HEK293 (cell line): Measurements from ENCODE around the gene FRMD4A.

Experiments used
- EGR2 ChIP-seq: fragments of 450-650 bp; formaldehyde crosslinking; IDR thresholded peaks from 2 replicates; pipeline ENCODE4 v1.5.1; 2016; ENCODE audit warnings: low read depth, missing biosample characterization, missing genetic modification characterization
- ZNF639 ChIP-seq: fragments of 450-650 bp; formaldehyde crosslinking; IDR thresholded peaks from 2 replicates; pipeline ENCODE4 v1.5.1; 2016; ENCODE audit warnings: missing biosample characterization, missing genetic modification characterization
- ZNF664 ChIP-seq: fragments of 450-650 bp; formaldehyde crosslinking; IDR thresholded peaks from 2 replicates; pipeline ENCODE4 v1.5.1; 2016; ENCODE audit warnings: missing biosample characterization, missing genetic modification characterization
- ZNF747 ChIP-seq: fragments of 450-650 bp; formaldehyde crosslinking; IDR thresholded peaks from 2 replicates; pipeline ENCODE4 v1.5.1; 2016; ENCODE audit warnings: missing biosample characterization, missing genetic modification characterization
- TF ChIP-seq, protein P1 (sequence below): fragments of 450-650 bp; formaldehyde crosslinking; IDR thresholded peaks from 2 replicates; pipeline ENCODE4 v1.5.1; 2016; ENCODE audit warnings: missing biosample characterization, missing genetic modification characterization
- TF ChIP-seq, protein P2 (sequence below): IDR thresholded peaks from 2 replicates; pipeline ENCODE4 v1.6.1; 2011; ENCODE audit warnings: mild to moderate bottlenecking, low read depth, low read length, borderline replicate concordance

GRCh38 chr10:13703101-13703818 lies 627.5 kb downstream of the FRMD4A start:
- TF ChIP-seq ZNF639 (tag by site-specific recombination) (no peak), ZNF664 (tag by site-specific recombination) (no peak), ZNF747 (tag by site-specific recombination) (no peak), EGR2 (tag by site-specific recombination) (no peak)
- TF ChIP-seq, protein P1, sequence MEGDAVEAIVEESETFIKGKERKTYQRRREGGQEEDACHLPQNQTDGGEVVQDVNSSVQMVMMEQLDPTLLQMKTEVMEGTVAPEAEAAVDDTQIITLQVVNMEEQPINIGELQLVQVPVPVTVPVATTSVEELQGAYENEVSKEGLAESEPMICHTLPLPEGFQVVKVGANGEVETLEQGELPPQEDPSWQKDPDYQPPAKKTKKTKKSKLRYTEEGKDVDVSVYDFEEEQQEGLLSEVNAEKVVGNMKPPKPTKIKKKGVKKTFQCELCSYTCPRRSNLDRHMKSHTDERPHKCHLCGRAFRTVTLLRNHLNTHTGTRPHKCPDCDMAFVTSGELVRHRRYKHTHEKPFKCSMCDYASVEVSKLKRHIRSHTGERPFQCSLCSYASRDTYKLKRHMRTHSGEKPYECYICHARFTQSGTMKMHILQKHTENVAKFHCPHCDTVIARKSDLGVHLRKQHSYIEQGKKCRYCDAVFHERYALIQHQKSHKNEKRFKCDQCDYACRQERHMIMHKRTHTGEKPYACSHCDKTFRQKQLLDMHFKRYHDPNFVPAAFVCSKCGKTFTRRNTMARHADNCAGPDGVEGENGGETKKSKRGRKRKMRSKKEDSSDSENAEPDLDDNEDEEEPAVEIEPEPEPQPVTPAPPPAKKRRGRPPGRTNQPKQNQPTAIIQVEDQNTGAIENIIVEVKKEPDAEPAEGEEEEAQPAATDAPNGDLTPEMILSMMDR (tag by site-specific recombination) = no peak
- TF ChIP-seq, protein P2, sequence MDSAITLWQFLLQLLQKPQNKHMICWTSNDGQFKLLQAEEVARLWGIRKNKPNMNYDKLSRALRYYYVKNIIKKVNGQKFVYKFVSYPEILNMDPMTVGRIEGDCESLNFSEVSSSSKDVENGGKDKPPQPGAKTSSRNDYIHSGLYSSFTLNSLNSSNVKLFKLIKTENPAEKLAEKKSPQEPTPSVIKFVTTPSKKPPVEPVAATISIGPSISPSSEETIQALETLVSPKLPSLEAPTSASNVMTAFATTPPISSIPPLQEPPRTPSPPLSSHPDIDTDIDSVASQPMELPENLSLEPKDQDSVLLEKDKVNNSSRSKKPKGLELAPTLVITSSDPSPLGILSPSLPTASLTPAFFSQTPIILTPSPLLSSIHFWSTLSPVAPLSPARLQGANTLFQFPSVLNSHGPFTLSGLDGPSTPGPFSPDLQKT = no peak
